NCI-H2029 treated with DMSO at 0.1 percent for 48 hours (cell line): ENCODE measurements around the gene AQP11.
"Not testable (repeated sequence)": the region's sequence is repeated elsewhere in the genome, so short reads cannot be mapped to it uniquely, and the experiment has no call there.

ENCODE experiments used
- DNase-seq: peaks from one replicate; lab custom pipeline; 2025; lab: John Stamatoyannopoulos, UW

Gene AQP11

GRCh38 chr11:77592727-77593126, 3.0 kb downstream of the AQP11 start:
- DNase-seq = no peak

- DNase-seq = no peak
Observed at GRCh38 chr11:77593883-77594282, 4.1 kb downstream of the AQP11 start.

- no peak for DNase-seq
Observed at GRCh38 chr11:77596626-77597025, 6.9 kb downstream of the AQP11 start.

GRCh38 chr11:77598195-77598594, 8.4 kb downstream of the AQP11 start:
- DNase-seq = no peak

GRCh38 chr11:77602381-77603088, 12.8 kb downstream of the AQP11 start:
- DNase-seq = no peak

GRCh38 chr11:77604281-77604680, 14.5 kb downstream of the AQP11 start:
- no peak for DNase-seq

- DNase-seq = no peak
Observed at GRCh38 chr11:77609234-77609633, 19.5 kb downstream of the AQP11 start.

GRCh38 chr11:77611921-77612320, 22.2 kb downstream of the AQP11 start:
- DNase-seq = no peak

- DNase-seq = no peak
Observed at GRCh38 chr11:77617892-77618291, 28.1 kb downstream of the AQP11 start.

- DNase-seq = peak; percentile 38
Observed at GRCh38 chr11:77619576-77620198, 29.9 kb downstream of the AQP11 start.

GRCh38 chr11:77630157-77630710, 40.5 kb downstream of the AQP11 start:
- no peak for DNase-seq

- not testable (repeated sequence) for DNase-seq
Observed at GRCh38 chr11:77633926-77634325, 44.2 kb downstream of the AQP11 start.

- no peak for DNase-seq
Observed at GRCh38 chr11:77636731-77637344, 47.1 kb downstream of the AQP11 start.

- DNase-seq = peak; percentile 85
Observed at GRCh38 chr11:77637345-77638165, 47.8 kb downstream of the AQP11 start, which contains the start of gene CLNS1A. Gene CLNS1A (minus strand): TSS chr11:77637794. CDS start chr11:77637714, 80 bp downstream.

- DNase-seq = no peak
Observed at GRCh38 chr11:77642228-77642627, 52.5 kb downstream of the AQP11 start.

GRCh38 chr11:77644887-77645286, 55.1 kb downstream of the AQP11 start:
- DNase-seq = no peak

GRCh38 chr11:77647654-77648305, 58.0 kb downstream of the AQP11 start:
- DNase-seq = no peak

GRCh38 chr11:77650123-77650522, 60.4 kb downstream of the AQP11 start:
- DNase-seq = no peak

- no peak for DNase-seq
Observed at GRCh38 chr11:77654770-77655434, 65.1 kb downstream of the AQP11 start.

- no peak for DNase-seq
Observed at GRCh38 chr11:77656362-77656761, 66.6 kb downstream of the AQP11 start.
